Fibroblast of skin of scalp (primary cell): ENCODE measurements around the gene ZNF700.
"Not testable (repeated sequence)": the region's sequence is repeated elsewhere in the genome, so short reads cannot be mapped to it uniquely, and the experiment has no call there.

Experiments
- DNase-seq: peaks from one replicate; pipeline ENCODE4 v3.0.0-alpha.2; 2013

The ZNF700 gene

GRCh38 chr19:11991921-11992320 lies 67.0 kb downstream of the ZNF700 start:
- not testable (repeated sequence) for DNase-seq

DNA sequence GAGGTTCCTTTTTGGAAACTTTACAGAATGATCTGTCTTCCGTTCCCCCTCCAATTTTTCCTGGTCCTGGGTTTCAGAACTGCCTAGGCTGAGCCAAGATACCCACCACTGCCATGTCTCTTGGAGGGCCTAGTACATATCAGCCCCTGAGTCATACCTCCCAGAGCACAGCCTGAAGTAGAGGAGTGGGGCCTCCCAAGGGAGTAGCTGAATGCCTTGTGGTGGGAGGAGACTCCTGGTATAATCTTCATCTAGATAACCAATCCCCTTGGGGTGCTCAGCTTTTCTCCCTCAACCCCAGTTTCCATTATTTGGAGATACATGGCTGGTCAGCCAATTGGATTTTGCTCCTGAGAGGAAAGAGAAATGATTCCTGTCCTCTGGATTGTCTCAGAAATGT lies 70.3 kb downstream of the ZNF700 start:
- peak; percentile 77 for DNase-seq
